IPS DF 19.7 (cell line): ENCODE data around the gene BEND5.

ENCODE experiments used
- DNase-seq: peaks from one replicate; pipeline ENCODE4 v3.0.0-alpha.2; 2013; ENCODE audit warnings: low read depth, low spot score

Gene BEND5

GRCh38 chr1:48761986-48762385, 14.7 kb downstream of the BEND5 start:
- no peak for DNase-seq

- no peak for DNase-seq
Measured at GRCh38 chr1:48761411-48761810, 15.3 kb downstream of the BEND5 start.

DNA sequence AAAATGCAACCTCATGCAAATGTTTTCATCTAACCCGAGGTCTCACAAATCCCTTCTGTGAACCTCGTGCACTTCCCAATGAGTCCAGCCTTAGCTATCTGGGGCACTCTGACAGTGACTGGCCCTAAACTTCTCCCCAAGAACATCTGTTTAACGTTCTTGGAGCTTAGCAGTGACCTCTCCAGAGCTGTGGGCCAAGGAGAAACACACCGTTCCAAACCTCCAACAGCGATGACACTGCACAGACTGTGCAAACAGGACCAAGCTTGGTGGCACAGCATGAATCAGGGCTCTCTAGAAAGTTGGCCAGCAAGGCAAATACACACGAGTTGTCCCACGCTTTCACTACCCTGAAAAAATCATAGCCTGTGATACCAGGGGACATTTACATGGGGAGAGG, 15.8 kb downstream of the BEND5 start:
- no peak for DNase-seq

- DNase-seq, result no peak
Measured at GRCh38 chr1:48758976-48759375, 17.7 kb downstream of the BEND5 start.

- no peak for DNase-seq
Measured at GRCh38 chr1:48757363-48757762, 19.3 kb downstream of the BEND5 start.

DNA sequence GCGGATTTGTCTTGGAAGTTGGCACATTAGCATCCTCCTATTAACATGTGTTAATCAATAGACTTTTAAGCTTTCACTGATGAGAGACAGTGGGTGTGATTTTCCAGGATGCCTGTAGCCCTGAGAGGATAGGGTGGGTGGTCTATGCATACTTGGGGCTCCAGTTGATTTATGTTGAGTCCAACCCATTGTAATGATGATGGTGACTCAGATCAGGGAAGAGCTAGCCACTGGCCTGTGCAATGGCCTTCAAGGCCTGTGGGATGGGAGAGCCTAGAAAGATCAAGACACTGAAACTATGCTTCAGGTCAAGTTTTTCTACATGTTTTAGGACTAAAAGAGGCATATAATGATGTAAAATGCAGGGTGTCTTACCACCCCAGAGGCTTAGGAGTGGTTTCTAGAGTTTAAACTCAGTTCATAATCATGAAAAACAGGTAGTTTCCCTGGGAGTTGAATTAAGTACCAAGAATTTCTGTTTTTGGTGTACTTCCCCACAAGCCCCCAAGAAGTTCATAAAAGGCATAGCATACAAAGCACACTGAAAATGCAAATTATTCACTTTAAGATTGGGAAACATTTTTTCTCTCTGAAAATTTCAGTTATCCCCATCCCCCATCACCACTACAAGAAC, 19.9 kb downstream of the BEND5 start:
- DNase-seq, result no peak

- no peak for DNase-seq
Measured at GRCh38 chr1:48753293-48753692, 23.4 kb downstream of the BEND5 start.

- no peak for DNase-seq
Measured at GRCh38 chr1:48750109-48750508, 26.6 kb downstream of the BEND5 start.

DNA sequence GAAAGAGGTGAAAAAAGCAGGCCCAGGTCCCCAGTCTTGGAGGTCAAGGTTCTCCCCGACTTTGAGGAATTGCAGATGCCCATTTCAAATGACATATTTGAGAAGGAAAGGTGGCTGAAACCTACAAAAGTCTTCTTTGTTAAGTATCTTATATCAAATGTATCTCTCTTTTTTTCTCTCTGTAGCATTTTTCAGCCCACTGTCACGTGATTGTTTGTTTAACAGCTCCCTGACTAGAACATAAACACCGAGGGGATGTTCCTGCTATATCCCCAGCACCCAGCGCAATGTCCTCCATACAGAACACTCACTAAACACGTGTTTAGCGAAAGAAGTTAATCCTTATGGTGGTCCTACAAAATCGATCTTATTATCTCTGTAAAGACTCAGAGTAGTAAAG, 27.6 kb downstream of the BEND5 start:
- DNase-seq, result no peak

DNA sequence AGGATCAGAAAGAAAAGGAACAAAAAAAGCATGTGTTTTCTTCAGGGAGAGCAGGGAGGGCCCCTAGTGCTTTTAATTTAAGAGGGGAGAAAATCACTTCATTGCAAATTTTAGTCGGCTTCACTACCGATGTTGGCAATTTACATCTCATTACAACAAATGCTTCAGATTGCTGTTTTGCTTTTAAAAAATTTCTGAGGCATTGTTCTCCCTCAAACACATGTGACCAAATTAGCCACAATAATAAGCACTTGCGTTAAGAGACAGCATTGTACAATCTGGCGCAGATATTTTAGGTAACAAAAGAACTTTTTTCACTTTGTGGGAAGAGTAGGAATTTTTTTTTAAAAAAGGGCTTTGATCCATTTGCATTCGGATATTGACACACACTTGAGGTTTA, 29.8 kb downstream of the BEND5 start:
- no peak for DNase-seq

GRCh38 chr1:48744032-48744431, 32.7 kb downstream of the BEND5 start:
- no peak for DNase-seq

DNA sequence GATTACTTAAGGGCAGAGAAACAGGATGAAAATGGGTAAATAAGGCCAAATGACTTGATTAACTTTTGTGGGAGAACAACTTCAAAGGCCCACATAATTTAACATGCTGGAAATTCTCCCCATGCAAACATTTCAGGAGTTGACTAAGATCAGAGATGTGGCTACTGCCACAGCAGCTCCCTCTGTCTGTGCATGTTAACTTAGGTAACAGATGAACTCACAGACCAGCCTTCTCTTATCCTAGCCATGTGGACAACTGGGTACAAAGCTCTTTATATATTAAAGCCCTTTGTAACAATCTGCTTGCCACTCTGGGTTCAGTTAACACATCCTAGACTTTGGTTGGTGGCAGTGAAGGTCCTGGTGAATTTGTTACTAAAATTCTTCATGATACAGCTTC, 33.2 kb downstream of the BEND5 start:
- DNase-seq, result no peak

GRCh38 chr1:48741380-48741779, 35.3 kb downstream of the BEND5 start:
- DNase-seq, result no peak

DNA sequence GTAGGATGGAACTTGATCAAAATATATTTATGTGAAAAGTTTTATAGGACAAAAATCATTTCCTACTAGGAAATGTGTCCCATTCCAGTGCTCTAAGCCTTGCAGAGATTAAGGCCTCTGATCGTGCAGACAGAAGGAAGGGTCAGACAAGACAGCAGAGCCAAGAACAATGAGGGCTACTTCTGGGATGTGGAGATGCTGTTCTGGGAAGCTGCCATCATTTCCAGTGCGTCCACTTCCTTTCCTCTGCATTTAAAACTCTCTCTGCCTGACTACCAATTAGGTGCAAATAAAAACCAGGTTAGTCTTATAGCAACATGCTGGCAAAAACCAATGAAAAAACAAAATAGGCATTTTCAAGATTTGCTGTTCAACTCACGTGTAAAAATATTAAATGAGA, 36.1 kb downstream of the BEND5 start:
- DNase-seq, result no peak

GRCh38 chr1:48739091-48739490, 37.6 kb downstream of the BEND5 start:
- no peak for DNase-seq

DNA sequence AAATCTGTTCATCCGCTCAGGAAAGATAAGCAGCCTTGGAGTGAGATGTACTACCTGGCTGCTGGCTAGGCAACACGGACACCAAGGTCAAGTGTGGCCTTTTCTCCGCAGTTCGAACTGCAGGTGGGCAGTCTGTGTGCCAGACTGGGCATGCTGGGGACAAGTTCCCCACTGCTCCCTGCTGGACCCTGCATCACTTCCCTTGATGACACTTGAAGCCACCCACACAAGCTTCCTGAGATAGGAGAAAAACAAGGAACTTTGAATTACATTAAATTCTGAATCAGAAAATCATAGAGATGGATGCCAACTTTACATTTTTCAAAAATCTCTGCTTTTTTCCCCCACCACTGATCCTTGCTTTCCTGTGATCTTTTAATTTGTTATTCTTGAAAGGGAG, 38.3 kb downstream of the BEND5 start:
- DNase-seq, result no peak

DNA sequence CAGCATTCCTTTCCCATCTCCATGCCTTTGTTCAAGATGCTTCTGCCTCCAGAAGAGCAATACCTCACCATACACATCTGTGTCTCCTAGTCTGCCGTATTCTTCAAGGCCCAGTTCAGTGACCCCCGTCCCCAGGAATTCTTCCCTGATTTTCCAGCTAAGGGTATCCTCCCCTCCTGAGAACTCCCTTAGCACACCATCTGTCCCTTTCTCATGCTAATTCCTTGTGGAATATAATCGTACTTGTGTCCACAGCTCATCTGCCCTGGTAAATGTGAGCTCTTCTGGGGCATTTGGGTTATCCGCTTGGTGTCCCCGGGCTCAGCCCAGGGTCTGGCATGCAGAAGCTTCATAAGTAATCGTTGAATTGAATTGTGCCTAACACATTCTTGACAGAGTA, 40.9 kb downstream of the BEND5 start:
- no peak for DNase-seq

DNA sequence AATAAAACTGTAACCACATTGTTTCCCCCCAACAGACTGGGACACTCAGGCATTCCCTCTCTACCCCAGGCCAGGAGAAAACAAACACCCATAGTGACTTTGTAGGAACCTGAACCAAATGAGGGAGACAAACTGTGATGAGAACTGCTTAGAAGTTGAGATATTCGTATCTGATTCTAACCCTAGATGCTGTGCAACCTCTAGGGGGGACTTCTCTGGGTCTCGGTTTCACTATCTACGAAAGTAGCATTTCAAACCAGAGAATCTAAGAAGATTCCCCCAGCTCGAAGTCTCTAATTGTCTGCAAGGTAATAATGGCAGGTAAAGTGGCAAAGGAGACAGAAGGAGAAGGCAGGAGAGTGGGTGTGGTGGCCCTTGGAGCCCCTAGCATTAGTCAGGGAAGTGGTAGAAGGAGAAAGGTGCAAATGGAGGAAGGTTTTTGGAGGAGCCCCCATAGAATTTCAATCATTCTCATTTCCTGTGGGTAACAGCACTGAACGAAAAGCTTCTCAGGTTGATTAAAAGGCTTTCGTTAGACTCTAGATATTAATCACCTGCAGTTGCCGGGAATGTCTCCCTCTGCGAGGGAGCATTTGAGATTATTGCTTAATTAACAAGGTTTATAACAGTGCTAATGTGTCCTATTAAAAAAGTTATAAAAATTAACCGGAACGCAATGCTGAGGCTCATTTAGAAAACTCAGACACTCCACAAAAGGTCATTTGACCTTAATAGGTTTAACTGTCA, 46.4 kb downstream of the BEND5 start:
- no peak for DNase-seq

- DNase-seq, result no peak
Measured at GRCh38 chr1:48728584-48728983, 48.1 kb downstream of the BEND5 start.

DNA sequence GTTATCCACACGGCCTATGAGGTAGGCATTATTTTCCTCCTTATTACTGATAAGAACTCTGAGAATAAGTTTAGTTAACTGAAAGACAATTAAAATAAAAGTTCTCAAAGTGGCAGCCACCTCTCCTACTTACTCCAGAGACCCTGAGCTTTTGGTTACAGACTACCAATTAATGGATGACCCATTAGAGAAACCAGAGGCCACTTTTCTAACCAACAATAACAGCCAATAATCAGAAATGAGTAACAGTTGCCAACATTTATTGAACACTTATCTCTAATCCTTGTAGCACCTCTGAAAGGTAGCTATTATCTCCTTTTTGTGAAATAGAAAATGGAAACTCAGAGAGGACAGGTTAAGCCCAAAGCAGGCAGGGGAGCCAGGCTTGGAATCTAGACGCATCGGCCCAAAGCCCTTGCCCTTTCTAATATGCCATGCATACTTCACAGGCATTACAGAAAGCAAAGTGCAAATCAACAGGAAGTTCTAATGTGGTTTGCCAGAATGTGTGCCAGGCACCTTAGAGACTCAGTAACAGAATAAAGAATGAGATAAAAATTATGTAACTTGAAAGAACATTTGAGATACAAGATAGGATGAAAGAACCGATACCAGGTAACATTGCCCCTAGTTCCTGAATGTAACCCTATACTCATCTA, 50.0 kb downstream of the BEND5 start:
- DNase-seq, result no peak

DNA sequence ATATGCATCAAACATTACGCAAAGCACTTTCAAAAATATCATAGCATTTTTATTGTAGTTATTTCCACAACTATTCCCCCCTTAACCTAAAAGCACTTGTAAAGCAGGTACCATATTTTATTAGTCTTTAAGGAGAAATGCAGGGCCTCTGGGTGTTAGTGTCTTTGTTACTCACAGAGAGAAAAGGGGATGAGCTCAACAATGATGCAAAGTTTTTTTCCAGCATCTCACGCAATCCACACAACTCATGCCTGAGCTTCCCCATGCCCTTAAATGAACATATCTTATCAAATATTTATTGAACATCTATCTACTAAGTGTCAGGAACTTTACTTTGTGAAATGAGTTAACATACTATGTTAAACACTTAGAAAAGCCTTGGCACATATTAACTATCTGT, 50.6 kb downstream of the BEND5 start:
- DNase-seq, result no peak

DNA sequence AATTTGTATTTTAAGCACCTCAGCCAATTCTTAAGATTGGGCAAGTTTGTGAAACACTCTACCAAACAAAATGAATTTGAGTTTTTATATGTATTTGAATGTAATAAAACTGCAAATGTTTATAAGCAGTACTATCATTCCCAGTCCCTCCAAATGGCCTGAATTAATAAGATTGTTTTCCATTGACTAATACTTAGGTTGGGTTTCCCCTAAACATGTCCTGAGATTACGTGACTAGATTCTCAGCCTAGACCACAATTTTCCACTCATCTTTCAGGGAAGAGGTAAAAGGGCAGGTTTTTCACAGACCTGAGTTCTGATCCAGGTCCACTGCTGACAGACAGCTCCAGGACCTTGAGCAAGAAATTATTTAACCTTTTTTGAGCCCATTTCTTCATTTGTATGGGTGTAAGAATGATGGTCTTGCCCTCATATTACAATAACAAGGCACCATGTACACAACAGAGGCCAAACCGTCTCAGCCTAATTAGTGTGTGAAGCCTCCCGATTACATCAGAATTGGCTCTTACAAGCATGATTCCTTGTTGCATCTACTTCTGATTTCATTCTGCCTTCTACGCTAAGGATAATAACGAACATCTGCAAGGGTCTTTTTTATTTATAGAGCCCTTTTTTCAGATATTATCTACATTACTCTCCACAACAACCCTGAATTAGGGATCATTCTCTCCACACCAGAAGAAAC, 51.2 kb downstream of the BEND5 start:
- DNase-seq, result no peak
